ENCODE measurements around the gene ZBTB3.
"Not testable (repeated sequence)": the region's sequence is repeated elsewhere in the genome, so short reads cannot be mapped to it uniquely, and the experiment has no call there.

Gene ZBTB3

GRCh38 chr11:62705880-62706849 lies 47.8 kb downstream of the ZBTB3 start (continued):
- TF ChIP-seq KLF10 (tag by site-specific recombination; IDR thresholded peaks at IDR 0.05), result no peak

DNA sequence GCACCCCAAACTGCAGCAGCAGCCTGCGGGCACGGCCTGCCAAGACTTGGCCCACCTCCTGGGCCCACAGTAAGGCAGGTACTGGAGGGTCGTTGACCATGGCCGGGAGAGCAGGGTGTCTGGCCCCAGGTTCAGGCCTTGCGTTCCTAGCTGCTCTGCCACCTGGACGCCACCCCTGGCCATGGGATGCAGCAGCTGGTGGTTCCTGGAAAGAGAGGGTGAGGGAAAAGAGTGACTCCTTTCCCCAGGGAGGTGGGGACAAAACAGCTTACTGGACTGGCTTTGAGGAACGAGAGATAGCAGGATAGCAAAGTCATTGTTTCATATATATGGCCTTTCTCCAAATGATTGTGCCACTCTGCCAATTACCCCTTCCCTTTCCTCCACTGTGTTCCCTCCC lies 48.5 kb downstream of the ZBTB3 start:
- POLR2A ChIA-PET, result interaction anchor here (0.8 to 3.7 kb wide), 15 partner anchors 10 to 150 kb away, joined by 3 to 34 read pairs (median 13); partner anchors contain the start of genes C11orf98, CSKMT, HNRNPUL2 and LBHD1
- peaks cover 15 to 89% of the 10 kb centered on the region in 2 experiments for H3K36me3 ChIP-seq (ENCODE audit: control insufficient read depth in 2 of 2, insufficient read depth in 1 of 2, low read length in 2 of 2)
- peak overlapping the region; percentile 62 for H3K4me3 ChIP-seq (ENCODE audit: low read depth, low read length)
- peaks cover 3% of the 10 kb centered on the region; the same call in 1 of the 2 replicates for H3K4me1 ChIP-seq (ENCODE audit: control insufficient read depth, insufficient read depth, low read length)
- peak overlapping the region; percentile 51; the same call in 1 of the 2 replicates for H3K27ac ChIP-seq (ENCODE audit: extremely low read depth, low read depth, low read length)
- no peak for TF ChIP-seq ZNF274 (IDR thresholded peaks at IDR 0.05; ENCODE audit: low read length)
- no peak for TF ChIP-seq ZNF274 (tag by site-specific recombination; IDR thresholded peaks at IDR 0.05; ENCODE audit: borderline replicate concordance)
- TF ChIP-seq ZNF555 (tag by site-specific recombination; conservative IDR thresholded peaks at IDR 0.05), result no peak
- TF ChIP-seq ZNF311 (tag by site-specific recombination; IDR thresholded peaks at IDR 0.05; ENCODE audit: borderline replicate concordance), result no peak
- TF ChIP-seq, protein P1, sequence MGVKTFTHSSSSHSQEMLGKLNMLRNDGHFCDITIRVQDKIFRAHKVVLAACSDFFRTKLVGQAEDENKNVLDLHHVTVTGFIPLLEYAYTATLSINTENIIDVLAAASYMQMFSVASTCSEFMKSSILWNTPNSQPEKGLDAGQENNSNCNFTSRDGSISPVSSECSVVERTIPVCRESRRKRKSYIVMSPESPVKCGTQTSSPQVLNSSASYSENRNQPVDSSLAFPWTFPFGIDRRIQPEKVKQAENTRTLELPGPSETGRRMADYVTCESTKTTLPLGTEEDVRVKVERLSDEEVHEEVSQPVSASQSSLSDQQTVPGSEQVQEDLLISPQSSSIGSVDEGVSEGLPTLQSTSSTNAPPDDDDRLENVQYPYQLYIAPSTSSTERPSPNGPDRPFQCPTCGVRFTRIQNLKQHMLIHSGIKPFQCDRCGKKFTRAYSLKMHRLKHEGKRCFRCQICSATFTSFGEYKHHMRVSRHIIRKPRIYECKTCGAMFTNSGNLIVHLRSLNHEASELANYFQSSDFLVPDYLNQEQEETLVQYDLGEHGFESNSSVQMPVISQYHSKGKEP (tag by site-specific recombination; IDR thresholded peaks at IDR 0.05), result no peak
- no peak for TF ChIP-seq ZNF621 (tag by site-specific recombination; IDR thresholded peaks at IDR 0.05)
- no peak for TF ChIP-seq ZNF366 (tag by site-specific recombination; conservative IDR thresholded peaks at IDR 0.05)
- TF ChIP-seq ZNF354C (tag by site-specific recombination; IDR thresholded peaks at IDR 0.05; ENCODE audit: borderline replicate concordance, low read depth), result no peak
- TF ChIP-seq, protein P2, sequence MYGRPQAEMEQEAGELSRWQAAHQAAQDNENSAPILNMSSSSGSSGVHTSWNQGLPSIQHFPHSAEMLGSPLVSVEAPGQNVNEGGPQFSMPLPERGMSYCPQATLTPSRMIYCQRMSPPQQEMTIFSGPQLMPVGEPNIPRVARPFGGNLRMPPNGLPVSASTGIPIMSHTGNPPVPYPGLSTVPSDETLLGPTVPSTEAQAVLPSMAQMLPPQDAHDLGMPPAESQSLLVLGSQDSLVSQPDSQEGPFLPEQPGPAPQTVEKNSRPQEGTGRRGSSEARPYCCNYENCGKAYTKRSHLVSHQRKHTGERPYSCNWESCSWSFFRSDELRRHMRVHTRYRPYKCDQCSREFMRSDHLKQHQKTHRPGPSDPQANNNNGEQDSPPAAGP (tag by site-specific recombination; IDR thresholded peaks at IDR 0.05), result no peak
- no peak for TF ChIP-seq ZNF544 (tag by site-specific recombination; IDR thresholded peaks at IDR 0.05)
- TF ChIP-seq, protein P3, sequence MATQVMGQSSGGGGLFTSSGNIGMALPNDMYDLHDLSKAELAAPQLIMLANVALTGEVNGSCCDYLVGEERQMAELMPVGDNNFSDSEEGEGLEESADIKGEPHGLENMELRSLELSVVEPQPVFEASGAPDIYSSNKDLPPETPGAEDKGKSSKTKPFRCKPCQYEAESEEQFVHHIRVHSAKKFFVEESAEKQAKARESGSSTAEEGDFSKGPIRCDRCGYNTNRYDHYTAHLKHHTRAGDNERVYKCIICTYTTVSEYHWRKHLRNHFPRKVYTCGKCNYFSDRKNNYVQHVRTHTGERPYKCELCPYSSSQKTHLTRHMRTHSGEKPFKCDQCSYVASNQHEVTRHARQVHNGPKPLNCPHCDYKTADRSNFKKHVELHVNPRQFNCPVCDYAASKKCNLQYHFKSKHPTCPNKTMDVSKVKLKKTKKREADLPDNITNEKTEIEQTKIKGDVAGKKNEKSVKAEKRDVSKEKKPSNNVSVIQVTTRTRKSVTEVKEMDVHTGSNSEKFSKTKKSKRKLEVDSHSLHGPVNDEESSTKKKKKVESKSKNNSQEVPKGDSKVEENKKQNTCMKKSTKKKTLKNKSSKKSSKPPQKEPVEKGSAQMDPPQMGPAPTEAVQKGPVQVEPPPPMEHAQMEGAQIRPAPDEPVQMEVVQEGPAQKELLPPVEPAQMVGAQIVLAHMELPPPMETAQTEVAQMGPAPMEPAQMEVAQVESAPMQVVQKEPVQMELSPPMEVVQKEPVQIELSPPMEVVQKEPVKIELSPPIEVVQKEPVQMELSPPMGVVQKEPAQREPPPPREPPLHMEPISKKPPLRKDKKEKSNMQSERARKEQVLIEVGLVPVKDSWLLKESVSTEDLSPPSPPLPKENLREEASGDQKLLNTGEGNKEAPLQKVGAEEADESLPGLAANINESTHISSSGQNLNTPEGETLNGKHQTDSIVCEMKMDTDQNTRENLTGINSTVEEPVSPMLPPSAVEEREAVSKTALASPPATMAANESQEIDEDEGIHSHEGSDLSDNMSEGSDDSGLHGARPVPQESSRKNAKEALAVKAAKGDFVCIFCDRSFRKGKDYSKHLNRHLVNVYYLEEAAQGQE (tag by site-specific recombination; IDR thresholded peaks at IDR 0.05), result no peak
- no peak for TF ChIP-seq ZNF660 (tag by site-specific recombination; IDR thresholded peaks at IDR 0.05)
- no peak for TF ChIP-seq ZBTB11 (tag by site-specific recombination; conservative IDR thresholded peaks at IDR 0.05; ENCODE audit: low read depth)
- no peak for TF ChIP-seq ZNF610 (tag by site-specific recombination; IDR thresholded peaks at IDR 0.05; ENCODE audit: borderline replicate concordance)
- H3K9me3 ChIP-seq (ENCODE audit: control insufficient read depth, insufficient read depth, low read depth, low read length), result no peaks in the 10 kb centered on the region
- CTCF ChIA-PET, result interaction anchor here (0.7 to 2.1 kb wide), 6 partner anchors 8 to 98 kb away, joined by 3 to 7 read pairs (median 3); no protein-coding TSS in a partner anchor

- not testable (repeated sequence) for H3K4me3 ChIP-seq (ENCODE audit: low read depth, low read length); H3K27ac ChIP-seq (ENCODE audit: extremely low read depth, low read depth, low read length); H3K9me3 ChIP-seq (ENCODE audit: control insufficient read depth, insufficient read depth, low read depth, low read length); H3K4me1 ChIP-seq (ENCODE audit: control insufficient read depth, insufficient read depth, low read length)
- H3K36me3 ChIP-seq (ENCODE audit: control insufficient read depth in 2 of 2, insufficient read depth in 1 of 2, low read length in 2 of 2), result peaks cover 15 to 83% of the 10 kb centered on the region in 2 experiments
- ChIA-PET CTCF (interaction anchor here (0.6 to 1.6 kb wide), 4 partner anchors 10 to 1133 kb away, joined by 3 to 12 read pairs (median 4); partner anchors contain the start of gene TMEM179B), POLR2A (interaction anchor here (0.6 to 1.8 kb wide), 4 partner anchors 15 to 1676 kb away, joined by 4 to 10 read pairs (median 5); partner anchors contain the start of genes C11orf98, CSKMT and LRRN4CL)
Observed at GRCh38 chr11:62703921-62704320, 50.0 kb downstream of the ZBTB3 start.

Data from HEK293 (cell line).